Measurements from ENCODE around the gene SLC9C2.
"Not testable (repeated sequence)": the region's sequence is repeated elsewhere in the genome, so short reads cannot be mapped to it uniquely, and the experiment has no call there.

SLC9C2 gene

GRCh38 chr1:173525926-173526325 is 76.9 kb downstream of the SLC9C2 start:
- no peak for DNase-seq (ENCODE audit: low read depth in 2 of 2)

DNA sequence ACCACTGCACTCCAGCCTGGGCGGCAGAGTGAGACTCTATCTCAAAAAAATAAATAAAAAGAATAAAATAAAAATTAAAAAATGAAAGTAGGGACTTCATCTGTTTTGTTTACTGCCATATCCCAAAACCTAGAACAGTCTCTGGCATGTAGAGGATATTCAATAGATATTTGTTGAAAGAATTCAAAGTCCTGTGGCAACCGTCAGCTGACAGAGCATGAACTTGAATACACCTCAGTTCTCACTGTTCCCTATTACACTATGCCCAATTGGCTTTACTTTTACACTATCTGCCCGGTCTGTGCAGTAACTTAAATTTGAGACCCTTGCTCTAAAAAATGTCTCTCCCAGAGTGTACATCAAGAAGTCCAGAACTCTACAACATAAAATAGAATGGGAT is 79.5 kb downstream of the SLC9C2 start:
- no peak for DNase-seq (ENCODE audit: low read depth in 2 of 2)

DNA sequence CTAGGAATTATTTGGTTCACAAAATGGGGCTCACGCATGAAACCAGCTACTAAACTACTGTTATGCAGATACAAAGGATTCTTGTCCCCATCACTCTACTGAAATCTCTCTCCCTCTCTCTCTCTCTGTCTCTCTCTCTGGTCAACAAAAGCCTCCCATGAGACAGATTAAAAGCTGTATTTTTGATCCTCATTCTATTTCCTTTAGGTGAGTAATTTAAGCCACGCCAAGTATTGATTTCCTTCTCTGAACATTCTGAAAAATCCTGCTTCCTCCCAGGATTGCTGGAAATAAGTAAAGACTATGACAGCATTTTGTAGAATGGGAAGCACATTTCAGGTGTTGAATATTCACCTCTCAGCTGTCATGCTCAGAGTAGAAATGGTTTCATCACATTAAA is 82.1 kb downstream of the SLC9C2 start:
- DNase-seq (ENCODE audit: low read depth in 2 of 2) = no peak

GRCh38 chr1:173514503-173514902 is 88.4 kb downstream of the SLC9C2 start:
- not testable (repeated sequence) for DNase-seq (ENCODE audit: low read depth in 2 of 2)

GRCh38 chr1:173509797-173510196 is 93.1 kb downstream of the SLC9C2 start:
- DNase-seq (ENCODE audit: low read depth in 2 of 2) = no peak

DNA sequence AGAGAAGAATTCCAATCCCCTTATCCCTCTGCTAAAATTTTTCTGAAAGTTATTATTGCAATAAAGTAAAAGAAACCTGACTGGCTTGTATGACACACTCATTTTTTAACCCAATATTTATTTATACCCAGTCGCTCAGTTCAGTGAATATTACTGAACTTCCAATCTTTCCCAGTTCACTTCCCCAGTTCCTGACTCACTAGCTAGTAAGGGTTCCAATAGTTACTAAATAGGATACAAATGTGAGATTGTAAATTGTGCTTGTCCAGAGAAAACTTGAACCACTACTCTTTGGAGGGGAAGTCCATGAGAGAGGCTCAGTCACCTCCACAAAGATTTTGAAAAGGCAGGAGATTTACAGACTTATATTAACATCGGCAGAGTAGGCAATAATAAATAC is 94.3 kb downstream of the SLC9C2 start:
- DNase-seq (ENCODE audit: low read depth in 2 of 2) = no peak

- no peak for DNase-seq (ENCODE audit: low read depth in 2 of 2)
Observed at GRCh38 chr1:173507847-173508209, 95.0 kb downstream of the SLC9C2 start.

GRCh38 chr1:173507205-173507846 is 95.5 kb downstream of the SLC9C2 start:
- DNase-seq (ENCODE audit: low read depth in 2 of 2) = no peak

GRCh38 chr1:173506437-173506836 is 96.4 kb downstream of the SLC9C2 start:
- no peak for DNase-seq (ENCODE audit: low read depth in 2 of 2)

DNA sequence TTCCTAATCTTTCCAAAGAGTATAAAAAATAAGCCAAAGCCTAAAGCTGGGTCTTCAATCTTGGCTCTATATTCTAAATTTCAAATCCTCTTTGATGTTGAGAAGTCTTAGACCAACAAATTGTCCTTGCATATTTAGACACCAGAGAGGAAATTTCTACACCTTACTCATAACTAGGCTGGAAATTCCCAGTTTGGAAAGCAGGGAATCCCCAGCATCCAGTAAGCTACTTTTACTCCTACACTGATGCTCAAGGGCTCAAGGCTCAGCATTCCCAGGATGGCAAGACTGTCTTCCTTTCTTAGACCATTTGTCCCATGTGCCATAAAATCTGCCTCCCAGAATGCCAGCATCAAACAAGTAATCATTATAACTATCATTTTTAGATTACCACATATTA is 97.5 kb downstream of the SLC9C2 start:
- no peak for DNase-seq (ENCODE audit: low read depth in 2 of 2)

- no peak for DNase-seq (ENCODE audit: low read depth in 2 of 2)
Observed at GRCh38 chr1:173504268-173504667, 98.6 kb downstream of the SLC9C2 start.

- no peak for DNase-seq (ENCODE audit: low read depth in 2 of 2)
Observed at GRCh38 chr1:173503391-173503790, 99.5 kb downstream of the SLC9C2 start.

DNA sequence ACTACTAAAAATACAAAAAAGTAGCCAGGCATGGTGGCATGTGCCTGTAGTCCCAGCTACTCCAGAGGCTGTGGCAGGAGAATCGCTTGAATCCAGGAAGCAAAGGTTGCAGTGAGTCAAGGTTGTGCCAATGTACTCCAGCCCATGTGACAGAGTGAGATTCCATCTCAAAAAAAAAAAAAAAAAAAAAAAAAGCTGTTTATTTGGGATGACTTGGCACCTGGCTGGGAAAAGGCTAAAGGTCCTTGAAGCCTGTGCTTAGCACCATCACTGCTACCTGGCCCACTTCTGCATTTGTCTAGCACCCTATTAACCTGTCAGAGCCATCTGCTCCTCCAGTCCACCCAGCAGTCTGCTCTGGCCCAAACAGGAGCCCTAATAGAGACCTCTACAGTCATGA is 100.8 kb downstream of the SLC9C2 start:
- DNase-seq (ENCODE audit: low read depth in 2 of 2) = no peak

DNA sequence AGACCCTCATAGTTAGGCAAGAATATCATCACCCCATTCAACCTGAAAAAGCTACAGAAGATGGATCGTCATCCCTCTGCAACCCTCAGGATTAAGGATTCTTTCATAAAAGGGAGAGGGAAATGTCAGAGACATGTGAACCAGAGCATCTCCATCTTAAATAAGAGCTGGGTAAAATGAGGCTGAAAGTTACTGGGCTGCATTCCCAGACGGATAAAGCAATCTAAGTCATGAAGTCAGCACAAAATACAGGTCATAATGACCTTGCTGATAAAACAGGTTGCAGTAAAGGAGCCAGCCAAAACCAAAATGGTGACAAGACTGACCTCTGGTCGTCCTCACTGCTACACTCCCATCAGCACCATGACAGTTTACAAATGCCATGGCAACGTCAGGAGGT is 103.1 kb downstream of the SLC9C2 start:
- DNase-seq (ENCODE audit: low read depth in 2 of 2) = no peak

DNA sequence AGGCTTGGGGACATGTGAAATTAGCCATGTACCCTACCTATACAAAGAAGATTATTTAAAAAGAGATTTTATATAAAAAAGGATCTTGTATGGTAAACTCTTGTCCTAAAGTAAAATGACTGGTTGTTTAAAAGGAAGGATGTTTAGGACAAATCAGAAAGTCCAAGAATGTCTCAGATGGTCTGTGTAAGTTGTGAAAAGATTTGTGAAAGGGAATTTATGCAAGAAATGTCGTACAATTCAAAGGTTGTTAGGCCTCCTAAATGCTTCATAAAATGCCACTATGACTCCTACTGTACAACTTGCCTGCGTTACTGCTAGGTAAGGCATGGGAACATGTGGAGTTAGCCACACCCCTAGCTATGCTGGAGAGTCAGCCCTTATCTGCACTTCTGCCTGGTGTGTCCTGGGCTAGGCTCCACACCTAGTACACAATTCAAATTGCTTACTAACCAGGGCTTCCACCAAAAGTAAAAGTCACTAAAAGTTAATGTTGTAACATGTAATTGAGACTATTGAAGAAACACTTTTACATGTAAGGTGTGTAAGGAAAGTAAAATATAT is 106.0 kb downstream of the SLC9C2 start:
- DNase-seq (ENCODE audit: low read depth in 2 of 2) = no peak

DNA sequence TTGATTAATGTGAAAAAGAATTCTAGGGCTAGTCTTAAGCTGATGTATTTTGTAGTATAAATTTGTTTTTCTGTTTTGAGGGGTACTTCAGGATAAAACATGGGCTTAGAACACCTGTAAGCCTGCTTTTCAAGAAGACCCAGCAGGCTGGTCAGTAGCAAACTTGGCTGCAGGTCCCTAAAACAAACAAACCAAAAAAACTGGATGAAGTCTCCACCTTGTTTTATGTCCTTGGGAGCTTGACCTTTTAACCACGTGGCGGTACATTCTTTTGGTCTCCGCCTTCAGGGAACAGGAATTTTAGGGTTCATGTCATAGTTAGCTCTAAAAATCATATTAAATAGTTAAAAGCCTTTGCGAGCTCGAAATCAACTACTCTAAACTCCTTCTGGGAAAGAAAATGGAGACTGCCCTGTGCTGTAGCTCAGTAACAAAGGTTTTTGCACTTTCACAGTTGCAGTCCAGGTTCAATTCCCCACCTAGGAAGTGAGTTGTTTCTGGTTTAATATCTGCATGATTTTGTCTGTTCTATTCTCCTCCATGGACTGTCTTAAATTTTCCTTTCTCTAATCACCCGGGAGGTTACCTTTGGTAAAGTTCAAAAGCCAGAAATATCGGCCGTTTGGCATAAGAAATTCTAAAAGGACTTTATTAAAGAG is 107.1 kb downstream of the SLC9C2 start:
- DNase-seq (ENCODE audit: low read depth in 2 of 2) = no peak

DNA sequence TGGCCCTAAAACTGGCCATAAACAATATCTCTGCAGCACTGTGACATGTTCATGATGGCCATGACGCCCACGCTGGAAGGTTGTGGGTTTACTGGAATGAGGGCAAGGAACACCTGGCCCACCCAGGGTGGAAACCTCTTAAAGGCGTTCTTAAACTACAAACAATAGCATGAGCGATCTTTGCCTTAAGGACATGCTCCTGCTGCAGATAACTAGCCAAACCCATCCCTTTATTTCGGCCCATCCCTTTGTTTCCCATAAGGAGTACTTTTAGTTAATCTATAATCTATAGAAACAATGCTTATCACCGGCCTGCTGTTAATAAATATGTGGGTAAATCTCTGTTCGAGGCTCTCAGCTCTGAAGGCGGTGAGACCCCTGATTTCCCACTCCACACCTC is 109.7 kb downstream of the SLC9C2 start:
- not testable (repeated sequence) for DNase-seq (ENCODE audit: low read depth in 2 of 2)

- DNase-seq (ENCODE audit: low read depth in 2 of 2) = no peak
Observed at GRCh38 chr1:173491508-173491907, 111.4 kb downstream of the SLC9C2 start.

GRCh38 chr1:173489929-173490328 is 112.9 kb downstream of the SLC9C2 start:
- no peak for DNase-seq (ENCODE audit: low read depth in 2 of 2)

DNA sequence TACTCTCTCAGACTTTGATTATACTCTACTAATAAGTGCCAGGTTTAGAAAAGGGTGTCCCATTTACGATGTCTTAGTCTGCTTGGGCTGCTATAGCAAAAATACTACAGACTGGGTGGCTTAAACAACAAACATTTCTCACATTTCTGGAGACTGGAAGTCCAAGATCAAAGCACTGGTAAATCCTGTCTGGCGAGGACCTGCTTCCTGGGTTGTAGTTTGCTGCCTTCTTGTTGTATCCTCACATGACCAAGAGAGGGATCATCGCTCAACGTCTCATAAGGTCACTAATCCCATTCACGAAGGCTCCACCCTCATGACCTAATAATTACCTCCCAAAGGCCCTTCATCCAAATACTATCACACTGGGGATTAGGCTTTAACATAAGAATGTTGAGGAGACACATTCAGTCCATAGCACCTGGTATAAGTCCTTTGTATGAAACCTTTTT is 113.7 kb downstream of the SLC9C2 start:
- DNase-seq (ENCODE audit: low read depth in 2 of 2) = no peak

GRCh38 chr1:173488001-173488400 is 114.9 kb downstream of the SLC9C2 start:
- DNase-seq (ENCODE audit: low read depth in 2 of 2) = no peak

GRCh38 chr1:173485401-173485800 is 117.5 kb downstream of the SLC9C2 start:
- no peak for DNase-seq (ENCODE audit: low read depth in 2 of 2)

DNA sequence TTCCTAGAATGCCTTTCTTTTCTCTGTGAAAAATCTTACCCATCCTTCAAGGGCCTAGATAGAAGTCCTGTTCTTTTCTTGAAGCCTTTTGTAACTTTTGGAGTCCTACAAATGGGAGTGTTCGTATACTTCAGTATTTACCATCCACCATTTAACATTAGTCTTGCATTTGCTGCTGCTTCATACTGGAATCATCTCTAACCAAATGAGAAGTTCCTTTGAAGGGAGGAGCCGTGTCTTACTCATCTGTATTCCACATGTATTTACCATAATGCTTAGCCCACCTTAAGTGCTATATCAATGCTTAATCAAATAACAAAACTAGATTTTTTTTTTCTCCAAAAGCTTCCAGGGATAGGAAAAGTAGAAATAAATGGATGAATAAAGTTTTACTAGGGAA is 118.6 kb downstream of the SLC9C2 start:
- no peak for DNase-seq (ENCODE audit: low read depth in 2 of 2)

Measured in stimulated activated CD8-positive, alpha-beta memory T cell treated with anti-CD3 and anti-CD28 coated beads, Interleukin-2, amount 100 ng/mL, for 1 hour (primary cell).